Measurements from ENCODE around the gene ITFG2. TPM values are rescaled to one million over a fixed set of nuclear protein-coding genes. Genes with fewer than 3 reads are reported as not detected.

The ITFG2 gene
- total RNA-seq, 1 donor from 2014 or later = 42.3 TPM

- Histone ChIP-seq H3K27me3 (no peaks in the 10 kb centered on the region), H3K9me3 (no peaks in the 10 kb centered on the region), H3K36me3 (peaks cover 4% of the 10 kb centered on the region), H3K4me1 (peaks cover 7% of the 10 kb centered on the region), H3K27ac (no peak within 1 kb of the TSS), H3K4me3 (no peak within 1 kb of the TSS)
- TF ChIP-seq, protein P1, sequence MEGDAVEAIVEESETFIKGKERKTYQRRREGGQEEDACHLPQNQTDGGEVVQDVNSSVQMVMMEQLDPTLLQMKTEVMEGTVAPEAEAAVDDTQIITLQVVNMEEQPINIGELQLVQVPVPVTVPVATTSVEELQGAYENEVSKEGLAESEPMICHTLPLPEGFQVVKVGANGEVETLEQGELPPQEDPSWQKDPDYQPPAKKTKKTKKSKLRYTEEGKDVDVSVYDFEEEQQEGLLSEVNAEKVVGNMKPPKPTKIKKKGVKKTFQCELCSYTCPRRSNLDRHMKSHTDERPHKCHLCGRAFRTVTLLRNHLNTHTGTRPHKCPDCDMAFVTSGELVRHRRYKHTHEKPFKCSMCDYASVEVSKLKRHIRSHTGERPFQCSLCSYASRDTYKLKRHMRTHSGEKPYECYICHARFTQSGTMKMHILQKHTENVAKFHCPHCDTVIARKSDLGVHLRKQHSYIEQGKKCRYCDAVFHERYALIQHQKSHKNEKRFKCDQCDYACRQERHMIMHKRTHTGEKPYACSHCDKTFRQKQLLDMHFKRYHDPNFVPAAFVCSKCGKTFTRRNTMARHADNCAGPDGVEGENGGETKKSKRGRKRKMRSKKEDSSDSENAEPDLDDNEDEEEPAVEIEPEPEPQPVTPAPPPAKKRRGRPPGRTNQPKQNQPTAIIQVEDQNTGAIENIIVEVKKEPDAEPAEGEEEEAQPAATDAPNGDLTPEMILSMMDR (IDR thresholded peaks at IDR 0.05) = no peak
- DNase-seq (no peak), ATAC-seq (peak; percentile 33)
- intact Hi-C loops (cut with DNase I) = no loop called here
These were observed 22.4 kb downstream of the ITFG2 start, which contains the start of gene NRIP2 for GRCh38 chr12:2834581-2835491. TSS of gene NRIP2 (minus strand) at chr12:2835035. CDS start at chr12:2834983, 52 bp downstream.

GRCh38 chr12:2835691-2836403, 23.4 kb downstream of the ITFG2 start:
- intact Hi-C loops (cut with DNase I) = no loop called here
- Histone ChIP-seq H3K36me3 (no peaks in the 10 kb centered on the region), H3K4me1 (peaks cover 7% of the 10 kb centered on the region), H3K9me3 (no peaks in the 10 kb centered on the region), H3K27ac (no peak overlapping the region), H3K27me3 (no peaks in the 10 kb centered on the region), H3K4me3 (no peak overlapping the region)
- TF ChIP-seq, protein P1 (IDR thresholded peaks at IDR 0.05) = no peak
- ATAC-seq (no peak), DNase-seq (no peak)

GRCh38 chr12:2836574-2836973, 24.1 kb downstream of the ITFG2 start:
- no peak overlapping the region for H3K27ac ChIP-seq
- H3K9me3 ChIP-seq = no peaks in the 10 kb centered on the region
- no peak overlapping the region for H3K4me3 ChIP-seq
- no peaks in the 10 kb centered on the region for H3K27me3 ChIP-seq
- H3K4me1 ChIP-seq = peaks cover 7% of the 10 kb centered on the region
- intact Hi-C loops (cut with DNase I) = no loop called here
- TF ChIP-seq, protein P1 (IDR thresholded peaks at IDR 0.05) = no peak
- DNase-seq (no peak), ATAC-seq (no peak)
- no peaks in the 10 kb centered on the region for H3K36me3 ChIP-seq

DNA sequence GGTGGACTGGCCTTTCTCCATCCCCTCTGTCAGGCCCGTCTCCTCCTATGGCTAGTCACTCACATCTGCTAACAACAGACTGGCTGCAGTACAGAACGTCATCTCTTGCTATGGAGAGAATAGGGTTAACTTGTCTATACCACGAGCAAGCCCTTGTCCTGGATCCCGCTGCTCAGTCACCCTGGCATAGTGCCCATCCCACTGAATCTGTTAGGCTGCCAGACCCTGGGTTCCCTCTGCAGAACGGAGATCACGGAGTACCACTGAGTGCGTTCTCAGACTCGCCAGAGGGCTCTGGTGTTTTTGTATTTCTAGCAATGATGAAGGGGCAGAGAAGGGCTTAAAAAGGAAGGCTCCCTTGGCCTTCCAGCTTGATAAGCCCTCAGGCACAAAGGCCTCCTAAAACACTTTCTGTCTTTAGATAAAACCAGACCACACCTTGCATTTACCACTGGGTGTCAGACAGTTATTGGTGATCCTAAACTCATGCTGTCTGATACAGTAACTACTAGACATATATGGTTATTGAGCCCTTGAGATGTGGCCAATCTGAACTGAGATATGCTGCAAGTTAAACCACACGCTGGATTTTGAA, 28.7 kb downstream of the ITFG2 start:
- no peaks in the 10 kb centered on the region for H3K9me3 ChIP-seq
- H3K27me3 ChIP-seq = no peaks in the 10 kb centered on the region
- no peaks in the 10 kb centered on the region for H3K4me1 ChIP-seq
- intact Hi-C loops (cut with DNase I) = no loop called here
- no peak for DNase-seq
- ATAC-seq = no peak
- no peak overlapping the region for H3K27ac ChIP-seq
- no peak overlapping the region for H3K4me3 ChIP-seq
- TF ChIP-seq, protein P1 (IDR thresholded peaks at IDR 0.05) = no peak
- peaks cover 4% of the 10 kb centered on the region for H3K36me3 ChIP-seq

- Histone ChIP-seq H3K4me1 (no peaks in the 10 kb centered on the region), H3K27ac (no peak overlapping the region), H3K27me3 (no peaks in the 10 kb centered on the region), H3K4me3 (no peak overlapping the region), H3K36me3 (peaks cover 4% of the 10 kb centered on the region), H3K9me3 (no peaks in the 10 kb centered on the region)
- TF ChIP-seq, protein P1 (IDR thresholded peaks at IDR 0.05) = no peak
- no peak for ATAC-seq
- intact Hi-C loops (cut with DNase I) = no loop called here
- DNase-seq = no peak
These were observed 30.5 kb downstream of the ITFG2 start for GRCh38 chr12:2842948-2843347.

Measured in upper lobe of right lung (tissue), 1 donor.